Measurements from ENCODE around the gene CENPH.
"Not testable (repeated sequence)": the region's sequence is repeated elsewhere in the genome, so short reads cannot be mapped to it uniquely, and the experiment has no call there.

CENPH gene, protein sequence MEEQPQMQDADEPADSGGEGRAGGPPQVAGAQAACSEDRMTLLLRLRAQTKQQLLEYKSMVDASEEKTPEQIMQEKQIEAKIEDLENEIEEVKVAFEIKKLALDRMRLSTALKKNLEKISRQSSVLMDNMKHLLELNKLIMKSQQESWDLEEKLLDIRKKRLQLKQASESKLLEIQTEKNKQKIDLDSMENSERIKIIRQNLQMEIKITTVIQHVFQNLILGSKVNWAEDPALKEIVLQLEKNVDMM

DNA sequence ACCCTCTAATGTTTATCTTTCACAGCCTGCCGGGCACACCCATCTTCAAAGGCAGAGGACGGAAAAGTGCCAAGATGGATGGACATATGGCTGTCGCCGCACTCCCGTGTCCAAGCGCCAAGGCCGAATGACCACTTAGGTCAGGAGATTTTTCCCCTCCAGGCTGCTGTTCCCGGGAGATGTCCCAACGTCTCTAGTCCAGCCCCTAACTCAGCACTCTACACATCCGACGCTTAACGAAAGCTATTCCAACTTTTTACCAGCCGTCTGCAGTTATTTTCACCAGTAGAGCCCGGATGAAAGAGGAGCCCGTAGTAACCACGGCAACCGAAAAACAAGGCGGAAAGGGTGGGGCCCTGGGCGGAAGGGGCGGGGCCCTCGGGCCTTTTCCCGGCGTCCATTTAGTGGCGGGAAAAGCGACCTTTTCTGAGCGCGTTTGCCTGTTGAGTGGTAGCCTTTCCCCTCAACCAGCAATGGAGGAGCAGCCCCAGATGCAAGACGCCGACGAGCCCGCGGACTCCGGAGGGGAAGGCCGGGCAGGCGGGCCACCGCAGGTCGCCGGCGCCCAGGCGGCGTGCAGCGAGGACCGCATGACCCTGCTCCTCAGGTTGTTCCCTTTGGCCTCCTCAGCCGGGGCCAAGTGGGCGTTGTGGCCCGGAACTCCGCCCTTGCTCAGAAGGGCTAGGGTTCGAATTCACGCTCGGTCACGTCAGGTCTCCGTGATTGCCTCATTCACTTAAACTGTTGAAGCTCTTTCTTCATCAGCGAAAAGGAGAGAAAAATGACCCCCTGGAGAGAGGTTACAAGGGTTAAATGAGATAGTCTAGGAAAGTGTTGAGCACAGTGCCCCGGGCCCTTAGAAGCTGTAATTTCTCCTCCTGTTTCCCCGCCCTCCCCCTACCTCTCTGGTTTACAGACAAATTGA, at the start of gene CENPH:
CENPH (plus strand) TSS at position 422 of the 925 bp plus-strand sequence; CDS start at position 474, 52 bp downstream.
- DNase-seq (ENCODE audit: low read depth in 2 of 2): peak; percentile 85 to 93

DNA sequence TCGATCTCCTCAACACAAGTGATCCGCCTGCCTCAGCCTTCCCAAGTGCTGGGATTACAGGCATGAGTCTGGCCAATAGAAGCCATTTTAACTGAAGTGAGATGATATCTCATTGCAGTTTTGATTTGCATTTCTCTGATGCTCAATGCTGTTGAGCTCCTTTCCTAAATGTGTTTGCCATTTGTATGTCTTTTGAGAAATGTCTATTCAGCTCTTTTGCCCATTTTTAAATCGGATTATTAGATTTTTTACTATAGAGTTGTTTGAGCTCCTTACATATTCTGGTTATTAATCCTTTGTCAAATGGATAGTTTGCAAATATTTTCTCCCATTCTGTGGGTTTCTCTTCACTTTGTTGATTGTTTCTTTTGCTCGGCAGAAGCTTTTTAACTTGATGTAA, 49.1 kb upstream of the CENPH start:
- not testable (repeated sequence) for DNase-seq (ENCODE audit: low read depth in 2 of 2)

DNA sequence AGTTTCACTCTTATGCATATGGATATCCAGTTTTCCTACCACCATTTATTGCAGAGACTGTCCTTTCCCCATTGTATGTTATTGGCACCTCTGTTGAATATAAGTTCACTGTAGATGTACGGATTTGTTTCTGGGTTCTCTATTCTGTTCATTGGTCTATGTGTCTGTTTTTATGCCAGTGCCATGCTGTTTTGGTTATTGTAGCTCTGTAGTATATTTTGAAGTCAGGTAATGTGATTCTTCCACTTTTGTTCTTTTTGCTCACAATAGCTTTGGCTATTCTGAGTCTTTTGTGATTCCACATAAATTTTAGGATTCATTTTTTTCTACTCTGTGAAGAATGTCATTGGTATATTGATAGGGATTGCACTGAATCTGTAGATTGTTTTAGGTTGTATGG, 48.6 kb upstream of the CENPH start:
- DNase-seq (ENCODE audit: low read depth in 2 of 2): no peak

DNA sequence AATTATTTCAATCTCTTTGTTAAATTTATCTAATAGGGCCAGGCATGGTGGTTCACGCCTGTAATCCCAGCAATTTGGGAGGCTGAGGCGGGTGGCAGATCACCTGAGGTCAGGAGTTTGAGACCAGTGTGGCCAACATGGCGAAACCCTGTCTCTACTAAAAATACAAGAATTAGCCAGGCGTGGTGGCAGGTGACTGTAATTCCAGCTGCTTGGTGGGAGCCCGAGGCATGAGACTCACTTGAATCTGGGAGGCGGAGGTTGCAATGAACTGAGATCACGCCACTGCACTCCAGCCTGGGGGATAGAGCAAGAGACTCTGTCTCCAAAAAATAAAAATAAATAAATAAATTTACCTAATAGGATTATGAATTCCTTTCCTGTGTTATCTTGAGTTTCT, 40.8 kb upstream of the CENPH start:
- not testable (repeated sequence) for DNase-seq (ENCODE audit: low read depth in 2 of 2)

DNA sequence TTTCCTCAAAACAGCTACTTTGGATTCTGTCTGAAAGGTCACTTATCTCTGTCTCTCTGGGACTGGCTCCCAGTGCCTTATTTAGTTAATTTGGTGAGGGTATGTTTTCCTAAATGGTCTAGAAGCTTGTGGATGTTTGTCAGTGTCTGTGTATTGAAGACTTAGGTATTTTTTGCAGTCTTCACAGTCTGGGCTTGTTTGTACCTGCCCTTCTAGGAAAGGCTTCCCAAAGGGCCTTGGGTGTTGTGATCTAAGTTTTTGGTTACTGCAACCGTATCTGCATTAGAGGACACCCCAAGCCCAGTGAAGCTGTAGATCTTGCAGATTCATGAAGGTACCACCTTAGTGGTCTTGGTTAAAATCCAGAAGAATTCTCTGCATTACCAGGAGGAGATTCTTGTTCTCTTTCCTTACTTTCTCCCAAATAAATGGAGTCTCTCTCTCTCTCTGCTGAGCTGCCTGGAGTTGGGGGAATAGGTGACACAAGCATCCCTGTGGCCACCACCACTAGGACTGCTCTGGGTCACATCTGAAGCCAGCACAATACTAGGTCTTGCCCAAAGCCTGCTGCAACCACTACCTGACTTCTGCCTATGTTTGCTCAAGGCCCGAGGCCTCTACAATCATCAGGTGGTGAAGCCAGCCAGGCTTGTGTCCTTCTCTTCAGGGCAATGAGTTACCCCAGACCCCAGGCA, 40.3 kb upstream of the CENPH start:
- DNase-seq (ENCODE audit: low read depth in 2 of 2): no peak

DNA sequence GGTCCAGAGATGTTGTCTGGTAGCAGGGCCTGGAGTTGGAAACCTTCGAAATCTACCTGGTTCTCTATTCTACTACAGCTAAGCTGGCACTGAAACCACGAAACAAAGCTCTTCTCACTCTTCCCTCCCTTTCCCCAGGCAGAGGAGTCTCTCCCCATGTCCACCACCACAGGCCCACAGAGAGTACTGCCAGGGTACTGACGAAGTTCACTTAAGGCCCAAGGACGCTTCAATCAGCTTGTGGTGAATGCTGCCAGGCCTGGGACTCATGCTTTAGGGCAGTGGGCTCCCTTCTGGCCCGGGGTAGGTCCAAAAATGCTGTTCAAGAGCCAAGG, 39.7 kb upstream of the CENPH start:
- no peak for DNase-seq (ENCODE audit: low read depth in 2 of 2)

DNA sequence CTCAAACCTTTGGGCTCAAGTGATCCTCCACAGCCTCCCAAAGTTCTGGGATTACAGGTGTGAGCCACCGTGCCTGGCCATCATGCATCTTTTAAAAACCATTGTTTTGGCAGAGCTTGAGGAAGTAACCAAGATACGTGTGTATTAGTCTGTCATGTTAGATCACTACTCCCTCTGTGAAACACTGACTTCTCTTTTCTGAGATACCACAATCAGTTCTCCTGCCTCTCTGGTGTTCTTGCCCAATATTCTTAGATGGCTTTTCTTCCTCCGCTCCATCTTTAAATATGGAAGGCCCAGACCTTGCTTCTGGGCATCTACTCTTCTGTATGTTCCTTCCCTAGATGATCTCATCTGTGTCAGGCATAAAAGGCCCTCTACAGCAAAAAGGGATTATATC, 36.7 kb upstream of the CENPH start:
- no peak for DNase-seq (ENCODE audit: low read depth in 2 of 2)

DNA sequence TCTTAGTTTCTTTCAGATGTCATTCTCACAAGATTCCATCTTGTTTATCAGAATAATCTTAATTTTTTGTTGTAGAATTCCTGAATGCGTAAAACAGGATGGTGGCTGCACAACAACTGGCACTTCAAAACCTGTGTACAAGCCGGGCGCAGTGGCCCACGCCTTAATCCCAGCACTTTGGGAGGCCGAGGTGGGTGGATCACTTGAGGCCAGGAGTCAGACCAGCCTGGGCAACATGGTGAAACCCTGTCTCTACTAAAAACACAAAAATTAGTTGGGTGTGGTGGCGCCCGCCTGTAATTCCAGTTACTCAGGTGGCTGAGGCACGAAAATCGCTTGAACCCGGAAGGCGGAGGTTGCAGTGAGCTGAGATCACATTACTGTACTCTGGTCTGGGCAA, 32.9 kb upstream of the CENPH start:
- DNase-seq (ENCODE audit: low read depth in 2 of 2): no peak

DNA sequence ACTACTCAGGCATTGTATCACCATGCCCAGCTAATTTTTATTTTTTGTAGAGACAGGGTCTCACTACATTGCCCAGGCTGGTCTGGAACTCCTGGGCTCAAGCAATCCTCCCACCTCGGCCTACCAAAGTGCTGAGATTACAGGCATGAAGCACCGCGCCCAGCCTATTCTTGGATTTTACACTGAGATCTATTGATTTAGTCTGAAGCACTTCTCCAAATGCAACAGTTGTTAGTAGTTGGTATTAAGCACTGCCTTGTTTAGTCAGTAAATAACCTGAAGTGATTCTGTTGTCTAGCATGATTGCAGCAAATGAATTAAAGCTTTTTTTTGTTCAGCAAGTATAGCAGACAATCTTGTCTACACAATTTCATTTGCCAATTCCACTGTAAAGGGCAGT, 31.3 kb upstream of the CENPH start:
- DNase-seq (ENCODE audit: low read depth in 2 of 2): no peak

DNA sequence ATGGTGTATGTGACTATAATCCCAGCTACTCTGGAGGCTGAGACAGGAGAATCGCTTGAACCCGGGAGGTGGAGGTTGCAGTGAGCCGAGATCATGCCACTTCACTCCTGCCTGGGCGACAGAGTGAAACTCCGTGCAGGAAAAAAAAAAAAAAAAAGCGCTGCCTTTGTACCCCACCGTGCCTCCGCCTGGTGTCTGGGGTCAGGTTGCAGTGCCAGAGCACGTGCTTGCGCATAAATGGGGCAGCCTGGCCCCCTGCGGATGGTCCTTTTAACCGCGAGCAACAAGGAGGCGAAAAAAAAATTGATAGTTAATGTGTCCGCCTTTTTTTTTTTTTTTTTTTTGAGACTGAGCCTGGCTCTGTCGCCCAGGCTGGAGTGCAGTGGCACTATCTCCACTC, 28.7 kb upstream of the CENPH start:
- no peak for DNase-seq (ENCODE audit: low read depth in 2 of 2)

DNA sequence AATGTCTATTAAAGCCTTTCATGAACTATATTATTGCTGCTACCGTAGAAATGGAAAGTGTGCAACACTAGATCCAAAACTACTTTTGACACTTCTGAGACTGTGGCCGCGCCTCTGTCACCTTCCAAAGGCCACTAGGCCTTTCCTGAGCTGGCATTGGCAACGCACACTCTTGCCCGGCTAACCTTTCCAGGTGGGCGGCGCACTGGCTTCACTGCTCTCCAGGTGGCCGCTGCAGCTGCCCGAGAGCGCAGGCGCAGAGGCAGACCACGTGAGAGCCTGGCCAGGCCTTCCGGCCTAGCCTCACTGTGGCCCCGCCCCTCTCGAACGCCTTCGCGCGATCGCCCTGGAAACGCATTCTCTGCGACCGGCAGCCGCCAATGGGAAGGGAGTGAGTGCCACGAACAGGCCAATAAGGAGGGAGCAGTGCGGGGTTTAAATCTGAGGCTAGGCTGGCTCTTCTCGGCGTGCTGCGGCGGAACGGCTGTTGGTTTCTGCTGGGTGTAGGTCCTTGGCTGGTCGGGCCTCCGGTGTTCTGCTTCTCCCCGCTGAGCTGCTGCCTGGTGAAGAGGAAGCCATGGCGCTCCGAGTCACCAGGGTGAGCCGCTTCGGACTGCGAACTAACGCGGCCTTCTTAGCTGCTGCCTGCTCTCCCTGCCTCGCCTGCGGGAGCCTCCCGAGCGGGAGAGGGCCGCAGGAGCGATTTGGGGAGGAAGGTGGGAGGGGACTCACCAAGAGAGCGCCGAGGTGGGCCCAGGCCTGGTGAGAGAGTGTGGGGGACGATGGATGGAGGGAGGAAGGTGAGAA, 22.5 kb upstream of the CENPH start, which contains the start of gene CCNB1:
CCNB1 (plus strand) TSS at position 465 of the 807 bp plus-strand sequence; CDS start at position 578, 113 bp downstream.
- DNase-seq (ENCODE audit: low read depth in 2 of 2): peak; percentile 96 to 98

DNA sequence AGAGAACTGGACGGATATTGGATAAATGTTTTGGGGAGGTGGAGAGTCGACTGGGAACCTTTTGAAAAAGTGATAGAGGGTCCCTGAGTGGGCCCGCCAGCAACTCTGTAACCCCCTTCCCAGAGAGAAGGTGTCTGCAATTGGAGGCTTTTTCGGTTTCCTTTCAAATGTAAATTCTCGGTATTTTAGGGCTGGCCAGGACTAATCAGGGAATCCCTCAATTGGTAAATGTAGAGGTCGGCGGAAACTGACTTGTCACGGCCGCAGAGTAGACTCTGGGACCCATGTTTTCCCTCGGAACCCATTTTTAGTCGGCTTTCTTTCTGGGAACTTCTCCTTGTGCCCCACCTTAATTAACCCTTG, 21.9 kb upstream of the CENPH start:
- no peak for DNase-seq (ENCODE audit: low read depth in 2 of 2)

DNA sequence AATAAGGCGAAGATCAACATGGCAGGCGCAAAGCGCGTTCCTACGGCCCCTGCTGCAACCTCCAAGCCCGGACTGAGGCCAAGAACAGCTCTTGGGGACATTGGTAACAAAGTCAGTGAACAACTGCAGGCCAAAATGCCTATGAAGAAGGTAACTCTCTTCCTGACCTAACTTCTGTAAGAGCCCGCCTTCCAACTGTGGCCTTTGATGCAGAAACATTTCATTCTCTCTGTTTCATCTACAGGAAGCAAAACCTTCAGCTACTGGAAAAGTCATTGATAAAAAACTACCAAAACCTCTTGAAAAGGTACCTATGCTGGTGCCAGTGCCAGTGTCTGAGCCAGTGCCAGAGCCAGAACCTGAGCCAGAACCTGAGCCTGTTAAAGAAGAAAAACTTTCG, 21.5 kb upstream of the CENPH start:
- no peak for DNase-seq (ENCODE audit: low read depth in 2 of 2)

DNA sequence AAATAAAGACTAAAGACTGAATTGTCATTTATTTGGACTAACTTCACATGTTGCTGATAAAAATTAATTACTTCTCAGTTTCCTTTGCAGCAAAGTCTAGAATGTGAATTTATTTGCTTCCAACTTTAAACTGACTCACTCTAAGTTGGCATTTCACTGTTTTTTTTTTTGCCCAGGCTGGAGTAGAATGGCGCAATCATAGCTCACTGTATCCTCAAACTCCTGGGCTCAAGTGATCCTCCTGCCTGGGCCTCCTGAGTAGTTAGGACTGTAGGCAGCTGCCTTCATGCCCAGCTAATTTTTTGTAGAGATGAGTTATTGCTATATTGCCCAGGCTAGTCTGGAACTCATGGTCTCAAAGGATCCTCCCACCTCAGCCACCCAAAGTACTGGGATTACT, 18.9 kb upstream of the CENPH start:
- DNase-seq (ENCODE audit: low read depth in 2 of 2): no peak

DNA sequence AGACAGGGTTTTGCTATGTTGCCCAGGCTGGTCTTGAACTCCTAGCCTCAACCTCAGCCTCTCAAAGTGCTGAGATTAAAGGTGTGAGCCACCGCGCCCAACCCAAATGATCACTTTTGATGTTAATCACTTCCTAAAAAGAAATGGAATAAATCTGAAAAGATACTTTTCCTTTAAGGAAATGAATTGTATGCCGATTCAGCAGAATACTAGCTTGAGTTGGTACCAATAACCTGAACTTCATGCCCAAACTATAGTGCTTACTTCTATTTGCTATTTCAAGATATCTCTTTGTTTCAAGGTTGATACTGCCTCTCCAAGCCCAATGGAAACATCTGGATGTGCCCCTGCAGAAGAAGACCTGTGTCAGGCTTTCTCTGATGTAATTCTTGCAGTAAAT, 18.4 kb upstream of the CENPH start:
- no peak for DNase-seq (ENCODE audit: low read depth in 2 of 2)

DNA sequence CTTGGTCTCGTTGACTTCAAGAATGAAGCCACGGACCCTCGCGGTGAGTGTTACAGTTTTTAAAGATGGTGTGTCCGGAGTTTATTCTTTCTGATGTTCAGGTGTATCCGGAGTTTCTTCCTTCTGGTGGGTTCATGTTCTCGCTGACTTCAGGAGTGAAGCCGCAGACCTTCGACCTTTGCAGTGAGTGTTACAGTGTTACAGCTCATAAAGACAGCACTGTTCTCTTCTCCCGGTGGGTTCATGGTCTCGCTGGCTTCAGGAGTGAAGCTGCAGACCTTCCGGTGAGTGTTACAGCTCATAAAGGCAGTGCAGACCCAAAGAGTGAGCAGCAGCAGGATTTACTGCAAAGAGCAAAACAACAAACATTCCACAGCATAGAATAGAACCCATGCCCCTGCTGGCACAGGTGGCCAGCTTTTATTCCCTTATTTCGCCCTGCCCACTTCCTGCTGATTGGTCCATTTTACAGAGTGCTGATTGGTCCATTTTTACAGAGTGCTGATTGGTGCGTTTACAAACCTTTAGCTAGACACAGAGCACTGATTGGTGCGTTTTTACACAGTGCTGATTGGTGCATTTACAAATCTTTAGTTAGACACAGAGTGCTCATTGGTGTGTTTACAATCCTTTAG, 7.6 kb upstream of the CENPH start:
- DNase-seq (ENCODE audit: low read depth in 2 of 2): not testable (repeated sequence)

DNA sequence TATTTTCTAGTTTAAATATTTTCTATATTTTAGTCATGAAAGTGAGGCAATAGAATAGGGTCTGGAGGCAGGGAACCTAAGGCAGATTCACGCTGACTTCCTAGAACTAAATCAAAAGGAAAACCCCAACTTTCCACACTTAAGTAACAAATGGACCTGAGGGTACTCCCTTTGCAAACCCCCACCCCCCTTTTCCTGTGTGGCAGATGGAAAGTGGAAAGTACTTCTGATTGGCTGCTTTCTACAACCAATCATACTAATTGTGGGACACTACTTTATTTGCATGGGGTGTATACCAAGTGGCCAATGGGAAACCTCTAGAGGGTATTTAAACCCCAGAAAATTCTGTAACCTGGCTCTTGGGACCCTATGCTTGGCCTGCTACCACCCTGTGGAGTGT, 4.8 kb upstream of the CENPH start:
- DNase-seq (ENCODE audit: low read depth in 2 of 2): no peak

DNA sequence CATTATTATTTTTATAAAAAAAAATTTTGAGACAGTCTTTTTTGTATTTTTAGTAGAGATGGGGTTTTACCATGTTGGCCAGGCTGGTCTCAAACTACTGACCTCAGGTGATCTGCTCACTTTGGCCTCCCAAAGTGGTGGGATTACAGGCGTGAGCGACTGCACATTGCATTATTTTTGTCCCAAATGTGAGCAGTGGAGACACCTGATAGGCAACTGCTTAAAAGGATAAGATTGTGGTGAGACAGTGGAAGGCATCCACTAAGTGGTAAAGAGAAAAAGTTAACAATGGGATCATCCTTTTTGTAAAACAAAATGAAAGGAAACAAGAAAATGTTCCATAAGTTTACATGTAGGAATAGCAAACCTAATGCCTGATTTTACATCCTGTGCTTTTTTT, 2.0 kb upstream of the CENPH start:
- DNase-seq (ENCODE audit: low read depth in 2 of 2): no peak

DNA sequence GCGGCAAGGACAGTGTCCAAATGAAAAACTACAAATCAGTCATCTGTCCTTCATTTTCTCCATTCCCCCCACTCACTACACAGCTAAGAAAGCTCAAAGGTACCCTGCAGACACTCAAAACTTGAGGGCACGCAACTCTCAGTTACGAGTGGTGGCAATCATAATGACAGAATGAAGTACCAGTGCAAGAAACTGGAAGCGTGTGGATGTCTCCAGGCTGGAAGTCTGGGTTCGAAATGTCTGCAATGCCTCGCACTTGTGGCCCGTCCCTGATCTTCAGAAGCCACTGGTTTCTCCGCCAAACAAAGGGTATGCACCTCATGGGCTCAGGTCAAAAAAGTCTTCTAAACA, 597 bp upstream of the CENPH start:
- no peak for DNase-seq (ENCODE audit: low read depth in 2 of 2)

DNA sequence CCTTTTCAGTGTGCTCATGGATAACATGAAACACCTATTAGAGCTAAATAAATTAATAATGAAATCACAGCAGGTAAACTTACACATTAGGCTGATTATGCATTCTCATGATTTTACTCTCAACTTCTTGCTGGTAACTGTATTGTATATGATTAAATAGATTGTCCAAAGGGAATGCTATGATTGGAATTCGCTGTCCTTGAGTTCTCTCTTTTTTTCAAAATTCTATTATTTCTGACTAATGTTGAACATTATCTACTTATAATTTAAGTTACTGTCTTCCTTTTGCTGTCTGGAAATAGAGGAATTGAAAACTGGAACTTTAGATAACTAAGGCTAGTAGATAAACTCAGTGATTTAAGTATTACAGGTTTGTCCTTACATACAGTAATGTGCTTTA, 13.1 kb downstream of the CENPH start:
- DNase-seq (ENCODE audit: low read depth in 2 of 2): no peak

DNA sequence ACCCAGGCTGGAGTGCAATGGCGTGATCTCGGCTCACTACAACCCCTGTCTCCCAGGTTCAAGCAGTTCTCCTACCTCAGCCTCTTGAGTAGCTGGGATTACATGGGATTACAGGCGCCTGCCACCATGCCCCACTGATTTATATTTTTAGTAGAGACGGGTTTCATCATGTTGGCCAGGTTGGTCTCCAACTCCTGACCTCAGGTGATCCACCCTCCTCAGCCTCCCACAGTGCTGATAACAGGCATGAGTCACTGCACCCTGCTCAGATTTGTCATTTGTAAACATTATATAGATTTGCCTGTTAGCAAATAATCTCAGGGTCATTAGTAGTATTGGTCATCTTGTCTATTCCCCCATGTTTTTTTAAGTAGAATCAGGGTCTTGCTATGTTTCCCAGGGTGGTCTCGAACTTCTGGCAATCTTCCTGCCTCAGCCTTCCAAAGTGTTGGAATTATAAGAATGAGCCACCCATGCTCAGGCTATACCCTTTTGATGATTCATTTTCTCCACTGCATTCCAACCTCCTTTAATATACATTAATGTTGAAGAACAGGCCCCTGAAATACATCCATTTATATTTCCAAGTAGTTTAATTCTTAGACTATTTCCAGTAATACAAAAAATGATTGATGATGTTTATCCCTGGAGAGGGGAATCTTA, 17.3 kb downstream of the CENPH start:
- DNase-seq (ENCODE audit: low read depth in 2 of 2): no peak
